SK-N-SH treated with all-trans-retinoic acid at 6 μM for 48 hours (cell line): ENCODE results near the gene NHLRC2.

Experiments used
- ATAC-seq: fragments of 200-7000 bp; cut with Tn5 transposase; 3 replicates; pipeline ENCODE4 v1.9.1; 2020; ENCODE audit warnings: mild to moderate bottlenecking, moderate library complexity
- ARNTL ChIP-seq: fragments of 450-650 bp; formaldehyde crosslinking; IDR thresholded peaks from 2 replicates; pipeline ENCODE4 v1.5.0; 2020; ENCODE audit warnings: low read depth, mild to moderate bottlenecking, moderate library complexity, borderline replicate concordance
- BACH2 ChIP-seq: fragments of 250-450 bp; sonication (Bioruptor Pico); IDR thresholded peaks from 2 replicates; pipeline ENCODE4 v1.9.0; 2021; ENCODE audit warnings: mild to moderate bottlenecking, borderline replicate concordance
- CREB5 ChIP-seq: fragments of 250-450 bp; sonication (Bioruptor Pico); IDR thresholded peaks from 2 replicates; pipeline ENCODE4 v1.5.1; 2020; ENCODE audit warnings: low read depth, mild to moderate bottlenecking, moderate library complexity
- CSDC2 ChIP-seq: fragments of 250-450 bp; sonication (Bioruptor Pico); IDR thresholded peaks from 2 replicates; pipeline ENCODE4 v1.5.0; 2020; ENCODE audit warnings: mild to moderate bottlenecking, moderate library complexity
- CSRNP3 ChIP-seq: fragments of 250-450 bp; sonication (Bioruptor Pico); IDR thresholded peaks from 2 replicates; pipeline ENCODE4 v1.5.1; 2021; ENCODE audit warnings: mild to moderate bottlenecking, moderate library complexity
- ESRRG ChIP-seq: fragments of 250-450 bp; sonication (Bioruptor Pico); IDR thresholded peaks from 2 replicates; pipeline ENCODE4 v1.6.1; 2021; ENCODE audit warnings: mild to moderate bottlenecking
- GLIS3 ChIP-seq: fragments of 250-450 bp; sonication (Bioruptor Pico); IDR thresholded peaks from 2 replicates; pipeline ENCODE4 v1.5.0; 2020; ENCODE audit warnings: mild to moderate bottlenecking, moderate library complexity
- ISL1 ChIP-seq: fragments of 250-450 bp; sonication (Bioruptor Pico); IDR thresholded peaks from 2 replicates; pipeline ENCODE4 v2.1.2; 2022; ENCODE audit warnings: mild to moderate bottlenecking, moderate library complexity
- OSR1 ChIP-seq: fragments of 250-450 bp; sonication (Bioruptor Pico); IDR thresholded peaks from 2 replicates; pipeline ENCODE4 v1.8.0; 2022; ENCODE audit warnings: moderate library complexity, mild to moderate bottlenecking, inconsistent platforms
- PATZ1 ChIP-seq: fragments of 250-450 bp; sonication (Bioruptor Pico); IDR thresholded peaks from 2 replicates; pipeline ENCODE4 v1.8.0; 2020; ENCODE audit warnings: mild to moderate bottlenecking, moderate library complexity, borderline replicate concordance
- POU6F1 ChIP-seq: fragments of 250-450 bp; sonication (Bioruptor Pico); IDR thresholded peaks from 2 replicates; pipeline ENCODE4 v1.8.0; 2021; ENCODE audit warnings: low read depth, mild to moderate bottlenecking, moderate library complexity, borderline replicate concordance
- PPARA ChIP-seq: fragments of 250-450 bp; sonication (Bioruptor Pico); IDR thresholded peaks from 2 replicates; pipeline ENCODE4 v1.5.0; 2020; ENCODE audit warnings: mild to moderate bottlenecking, borderline replicate concordance
- RARB ChIP-seq: fragments of 250-450 bp; sonication (Bioruptor Pico); IDR thresholded peaks from 2 replicates; pipeline ENCODE4 v1.8.0; 2021; ENCODE audit warnings: mild to moderate bottlenecking, moderate library complexity
- SNAI2 ChIP-seq: fragments of 250-450 bp; sonication (Bioruptor Pico); IDR thresholded peaks from 2 replicates; pipeline ENCODE4 v1.5.0; 2020; ENCODE audit warnings: mild to moderate bottlenecking, moderate library complexity
- TCF4 ChIP-seq: fragments of 250-450 bp; sonication (Bioruptor Pico); IDR thresholded peaks from 2 replicates; pipeline ENCODE4 v1.8.0; 2021; ENCODE audit warnings: mild to moderate bottlenecking, moderate library complexity, borderline replicate concordance
- TOX ChIP-seq: fragments of 250-450 bp; sonication (Bioruptor Pico); IDR thresholded peaks from 2 replicates; pipeline ENCODE4 v1.8.0; 2021; ENCODE audit warnings: mild to moderate bottlenecking, moderate library complexity, borderline replicate concordance
- TSHZ2 ChIP-seq: fragments of 250-450 bp; sonication (Bioruptor Pico); IDR thresholded peaks from 2 replicates; pipeline ENCODE4 v1.5.0; 2020; ENCODE audit warnings: mild to moderate bottlenecking, moderate library complexity
- ZC3H10 ChIP-seq: fragments of 250-450 bp; sonication (Bioruptor Pico); IDR thresholded peaks from 2 replicates; pipeline ENCODE4 v1.5.1; 2021; ENCODE audit warnings: mild to moderate bottlenecking, moderate library complexity
- ZFP3 ChIP-seq: fragments of 250-450 bp; sonication (Bioruptor Pico); IDR thresholded peaks from 2 replicates; pipeline ENCODE4 v1.5.0; 2020; ENCODE audit warnings: mild to moderate bottlenecking, moderate library complexity
- ZFP30 ChIP-seq: fragments of 450-650 bp; formaldehyde crosslinking; IDR thresholded peaks from 2 replicates; pipeline ENCODE4 v1.5.0; 2022; ENCODE audit warnings: mild to moderate bottlenecking, moderate library complexity
- ZNF565 ChIP-seq: fragments of 450-650 bp; formaldehyde crosslinking; conservative IDR thresholded peaks from 2 replicates; pipeline ENCODE4 v1.5.0; 2020; ENCODE audit warnings: low read depth, mild to moderate bottlenecking, moderate library complexity
- ZNF70 ChIP-seq: fragments of 450-650 bp; formaldehyde crosslinking; IDR thresholded peaks from 2 replicates; pipeline ENCODE4 v1.5.0; 2020; ENCODE audit warnings: mild to moderate bottlenecking, moderate library complexity
- ZNF8 ChIP-seq: fragments of 450-650 bp; formaldehyde crosslinking; IDR thresholded peaks from 2 replicates; pipeline ENCODE4 v1.5.0; 2020; ENCODE audit warnings: mild to moderate bottlenecking, moderate library complexity

NHLRC2 gene

GRCh38 chr10:113924186-113924585 is 69.7 kb downstream of the NHLRC2 start:
- no peak for ATAC-seq
- TF ChIP-seq ZC3H10 (CRISPR knock-in tag) (no peak), RARB (CRISPR knock-in tag) (no peak), POU6F1 (no peak), TCF4 (CRISPR knock-in tag) (no peak), ZFP3 (CRISPR knock-in tag) (no peak), SNAI2 (CRISPR knock-in tag) (no peak), OSR1 (CRISPR knock-in tag) (no peak), ISL1 (CRISPR knock-in tag) (no peak), ZNF565 (CRISPR knock-in tag) (no peak), CREB5 (CRISPR knock-in tag) (no peak), ZNF70 (CRISPR knock-in tag) (no peak), ARNTL (CRISPR knock-in tag) (no peak)

GRCh38 chr10:113924664-113925063 is 70.2 kb downstream of the NHLRC2 start:
- ATAC-seq: no peak
- TF ChIP-seq CSRNP3 (CRISPR knock-in tag) (no peak), POU6F1 (no peak), ARNTL (CRISPR knock-in tag) (no peak), ISL1 (CRISPR knock-in tag) (no peak), PPARA (CRISPR knock-in tag) (no peak), GLIS3 (CRISPR knock-in tag) (no peak), ESRRG (no peak)

GRCh38 chr10:113927440-113927839 is 73.0 kb downstream of the NHLRC2 start:
- ATAC-seq: no peak
- no peak for TF ChIP-seq ARNTL (CRISPR knock-in tag)
- TF ChIP-seq BACH2 (CRISPR knock-in tag): no peak
- TF ChIP-seq ESRRG: no peak
- TF ChIP-seq POU6F1: no peak
- TF ChIP-seq RARB (CRISPR knock-in tag): no peak
- TF ChIP-seq GLIS3 (CRISPR knock-in tag): no peak
- no peak for TF ChIP-seq CREB5 (CRISPR knock-in tag)
- no peak for TF ChIP-seq ZNF8 (CRISPR knock-in tag)
- no peak for TF ChIP-seq ZFP30 (CRISPR knock-in tag)
- no peak for TF ChIP-seq CSDC2
- no peak for TF ChIP-seq ZNF565 (CRISPR knock-in tag)
- TF ChIP-seq SNAI2 (CRISPR knock-in tag): no peak
- TF ChIP-seq ZFP3 (CRISPR knock-in tag): no peak
- TF ChIP-seq ZNF70 (CRISPR knock-in tag): no peak
- TF ChIP-seq TOX: no peak
- no peak for TF ChIP-seq TSHZ2
- no peak for TF ChIP-seq PATZ1 (CRISPR knock-in tag)
- TF ChIP-seq ISL1 (CRISPR knock-in tag): no peak
- TF ChIP-seq OSR1 (CRISPR knock-in tag): no peak
